ENCODE measurements around the gene HMCN2.

The HMCN2 gene

DNA sequence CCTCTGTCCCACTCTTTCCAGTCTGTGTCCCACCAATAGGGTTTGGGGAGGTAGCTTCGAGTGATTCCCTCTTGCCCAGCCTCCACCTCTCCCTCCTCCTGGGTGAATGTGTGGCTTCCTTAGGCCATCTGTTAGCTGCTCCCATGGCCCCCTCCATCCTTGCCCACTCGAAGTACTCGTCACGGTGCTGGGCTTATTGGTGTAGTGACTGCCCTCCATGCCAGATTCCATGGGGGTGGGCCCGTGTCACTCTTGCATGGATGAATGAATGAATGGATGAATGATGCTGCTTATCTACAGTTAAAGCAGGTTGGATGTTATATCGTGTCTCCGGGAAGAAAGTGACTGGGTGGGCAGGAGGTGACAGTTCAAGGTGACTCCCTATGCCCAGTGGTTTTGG, 19.1 kb downstream of the HMCN2 start:
- TF ChIP-seq TEAD4 (IDR thresholded peaks at IDR 0.05) (no peak), FOXM1 (IDR thresholded peaks at IDR 0.05; ENCODE audit: borderline replicate concordance, low read depth) (no peak), RAD21 (IDR thresholded peaks at IDR 0.05; ENCODE audit: low read depth) (no peak), EGR1 (IDR thresholded peaks at IDR 0.05) (no peak), TCF12 (IDR thresholded peaks at IDR 0.05; ENCODE audit: low read depth) (no peak), EP300 (IDR thresholded peaks at IDR 0.05; ENCODE audit: borderline replicate concordance) (no peak), NFIC (IDR thresholded peaks at IDR 0.05) (no peak), ZBTB7A (IDR thresholded peaks at IDR 0.05; ENCODE audit: low read depth) (no peak), CEBPB (IDR thresholded peaks at IDR 0.05) (no peak), YY1 (IDR thresholded peaks at IDR 0.05; ENCODE audit: low read depth) (no peak), CREB1 (IDR thresholded peaks at IDR 0.05; ENCODE audit: low read depth) (no peak), TAF1 (IDR thresholded peaks at IDR 0.05; ENCODE audit: low read depth) (no peak)
- TF ChIP-seq, protein P1, sequence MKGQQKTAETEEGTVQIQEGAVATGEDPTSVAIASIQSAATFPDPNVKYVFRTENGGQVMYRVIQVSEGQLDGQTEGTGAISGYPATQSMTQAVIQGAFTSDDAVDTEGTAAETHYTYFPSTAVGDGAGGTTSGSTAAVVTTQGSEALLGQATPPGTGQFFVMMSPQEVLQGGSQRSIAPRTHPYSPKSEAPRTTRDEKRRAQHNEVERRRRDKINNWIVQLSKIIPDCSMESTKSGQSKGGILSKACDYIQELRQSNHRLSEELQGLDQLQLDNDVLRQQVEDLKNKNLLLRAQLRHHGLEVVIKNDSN (IDR thresholded peaks at IDR 0.05), result no peak
- TF ChIP-seq, protein P2, sequence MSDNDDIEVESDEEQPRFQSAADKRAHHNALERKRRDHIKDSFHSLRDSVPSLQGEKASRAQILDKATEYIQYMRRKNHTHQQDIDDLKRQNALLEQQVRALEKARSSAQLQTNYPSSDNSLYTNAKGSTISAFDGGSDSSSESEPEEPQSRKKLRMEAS (IDR thresholded peaks at IDR 0.05), result no peak
- TF ChIP-seq, protein P3, sequence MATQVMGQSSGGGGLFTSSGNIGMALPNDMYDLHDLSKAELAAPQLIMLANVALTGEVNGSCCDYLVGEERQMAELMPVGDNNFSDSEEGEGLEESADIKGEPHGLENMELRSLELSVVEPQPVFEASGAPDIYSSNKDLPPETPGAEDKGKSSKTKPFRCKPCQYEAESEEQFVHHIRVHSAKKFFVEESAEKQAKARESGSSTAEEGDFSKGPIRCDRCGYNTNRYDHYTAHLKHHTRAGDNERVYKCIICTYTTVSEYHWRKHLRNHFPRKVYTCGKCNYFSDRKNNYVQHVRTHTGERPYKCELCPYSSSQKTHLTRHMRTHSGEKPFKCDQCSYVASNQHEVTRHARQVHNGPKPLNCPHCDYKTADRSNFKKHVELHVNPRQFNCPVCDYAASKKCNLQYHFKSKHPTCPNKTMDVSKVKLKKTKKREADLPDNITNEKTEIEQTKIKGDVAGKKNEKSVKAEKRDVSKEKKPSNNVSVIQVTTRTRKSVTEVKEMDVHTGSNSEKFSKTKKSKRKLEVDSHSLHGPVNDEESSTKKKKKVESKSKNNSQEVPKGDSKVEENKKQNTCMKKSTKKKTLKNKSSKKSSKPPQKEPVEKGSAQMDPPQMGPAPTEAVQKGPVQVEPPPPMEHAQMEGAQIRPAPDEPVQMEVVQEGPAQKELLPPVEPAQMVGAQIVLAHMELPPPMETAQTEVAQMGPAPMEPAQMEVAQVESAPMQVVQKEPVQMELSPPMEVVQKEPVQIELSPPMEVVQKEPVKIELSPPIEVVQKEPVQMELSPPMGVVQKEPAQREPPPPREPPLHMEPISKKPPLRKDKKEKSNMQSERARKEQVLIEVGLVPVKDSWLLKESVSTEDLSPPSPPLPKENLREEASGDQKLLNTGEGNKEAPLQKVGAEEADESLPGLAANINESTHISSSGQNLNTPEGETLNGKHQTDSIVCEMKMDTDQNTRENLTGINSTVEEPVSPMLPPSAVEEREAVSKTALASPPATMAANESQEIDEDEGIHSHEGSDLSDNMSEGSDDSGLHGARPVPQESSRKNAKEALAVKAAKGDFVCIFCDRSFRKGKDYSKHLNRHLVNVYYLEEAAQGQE (IDR thresholded peaks at IDR 0.05; ENCODE audit: low read depth), result no peak

DNA sequence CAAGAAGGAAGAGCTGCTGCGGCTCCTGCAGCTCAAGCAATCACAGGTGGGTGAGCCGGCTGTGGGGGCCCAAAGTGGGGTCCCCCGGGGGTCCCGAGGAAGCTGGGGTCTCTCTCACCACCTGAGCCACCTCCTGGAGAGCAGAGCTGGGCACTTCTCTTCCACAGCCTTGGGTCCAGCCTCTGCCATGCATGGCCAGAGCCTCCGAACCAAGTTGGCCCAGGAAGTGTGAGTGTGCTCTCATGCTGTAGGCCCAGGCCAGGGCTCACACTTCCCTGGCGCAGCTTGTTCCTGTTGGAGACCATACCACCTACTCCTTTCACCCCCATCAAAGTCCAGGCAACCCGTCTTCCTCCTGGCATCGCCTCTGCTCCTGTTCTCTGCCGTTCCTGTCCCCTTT, 19.7 kb downstream of the HMCN2 start:
- TF ChIP-seq TAF1 (IDR thresholded peaks at IDR 0.05; ENCODE audit: low read depth) (no peak), FOXM1 (IDR thresholded peaks at IDR 0.05; ENCODE audit: borderline replicate concordance, low read depth) (no peak)

DNA sequence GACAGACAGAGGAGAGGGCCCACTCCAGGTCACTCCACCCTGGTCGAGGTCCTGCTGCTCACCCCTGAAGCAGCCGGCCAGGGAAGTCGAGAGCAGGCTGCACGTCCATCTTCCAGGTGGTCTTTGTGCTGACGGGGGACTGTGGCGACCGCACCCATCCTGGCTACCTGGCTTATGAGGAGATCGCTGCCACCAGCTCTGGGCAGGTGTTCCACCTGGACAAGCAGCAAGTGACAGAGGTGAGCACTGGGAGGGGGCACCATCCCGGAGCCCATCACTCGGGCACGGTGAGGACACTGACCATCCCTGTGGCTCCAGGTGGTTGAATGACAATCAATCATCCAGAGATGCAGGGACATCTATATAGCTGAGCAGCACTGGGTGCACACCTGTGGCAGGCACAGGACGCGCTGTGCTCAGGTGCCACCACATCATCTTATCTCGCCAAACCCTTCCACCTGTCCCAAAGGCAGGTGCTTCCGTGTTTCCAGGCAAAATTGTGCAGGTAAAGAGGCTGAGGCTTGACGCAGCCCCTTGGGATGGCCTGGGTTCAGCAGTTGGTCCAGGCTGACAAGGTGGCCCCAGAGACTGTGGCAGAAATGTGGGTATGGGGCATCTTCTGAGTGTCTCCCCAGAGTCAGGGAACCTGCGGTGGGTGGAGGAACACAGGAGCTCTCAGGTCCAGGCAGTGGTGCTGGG, 20.7 kb downstream of the HMCN2 start:
- TF ChIP-seq, protein P2 (IDR thresholded peaks at IDR 0.05), result no peak
- TF ChIP-seq EP300 (IDR thresholded peaks at IDR 0.05; ENCODE audit: borderline replicate concordance) (no peak), CREB1 (IDR thresholded peaks at IDR 0.05; ENCODE audit: low read depth) (no peak), NFIC (IDR thresholded peaks at IDR 0.05) (no peak), ZBTB7A (IDR thresholded peaks at IDR 0.05; ENCODE audit: low read depth) (no peak), EGR1 (IDR thresholded peaks at IDR 0.05) (no peak)
- TF ChIP-seq, protein P1 (IDR thresholded peaks at IDR 0.05), result no peak

GRCh38 chr9:130286781-130287428, 21.3 kb downstream of the HMCN2 start:
- TF ChIP-seq, protein P2 (IDR thresholded peaks at IDR 0.05), result no peak
- TF ChIP-seq EP300 (IDR thresholded peaks at IDR 0.05; ENCODE audit: borderline replicate concordance), result no peak
- no peak for TF ChIP-seq TEAD4 (IDR thresholded peaks at IDR 0.05)
- TF ChIP-seq NFIC (IDR thresholded peaks at IDR 0.05), result no peak
- TF ChIP-seq, protein P1 (IDR thresholded peaks at IDR 0.05), result no peak
- TF ChIP-seq, protein P3 (IDR thresholded peaks at IDR 0.05; ENCODE audit: low read depth), result no peak
- no peak for TF ChIP-seq TAF1 (IDR thresholded peaks at IDR 0.05; ENCODE audit: low read depth)
- TF ChIP-seq EGR1 (IDR thresholded peaks at IDR 0.05), result no peak
- no peak for TF ChIP-seq CEBPB (IDR thresholded peaks at IDR 0.05)
- TF ChIP-seq TCF12 (IDR thresholded peaks at IDR 0.05; ENCODE audit: low read depth), result no peak
- TF ChIP-seq YY1 (IDR thresholded peaks at IDR 0.05; ENCODE audit: low read depth), result no peak
- TF ChIP-seq ZBTB7A (IDR thresholded peaks at IDR 0.05; ENCODE audit: low read depth), result no peak
- no peak for TF ChIP-seq RAD21 (IDR thresholded peaks at IDR 0.05; ENCODE audit: low read depth)
- no peak for TF ChIP-seq FOXM1 (IDR thresholded peaks at IDR 0.05; ENCODE audit: borderline replicate concordance, low read depth)
- no peak for TF ChIP-seq CREB1 (IDR thresholded peaks at IDR 0.05; ENCODE audit: low read depth)

DNA sequence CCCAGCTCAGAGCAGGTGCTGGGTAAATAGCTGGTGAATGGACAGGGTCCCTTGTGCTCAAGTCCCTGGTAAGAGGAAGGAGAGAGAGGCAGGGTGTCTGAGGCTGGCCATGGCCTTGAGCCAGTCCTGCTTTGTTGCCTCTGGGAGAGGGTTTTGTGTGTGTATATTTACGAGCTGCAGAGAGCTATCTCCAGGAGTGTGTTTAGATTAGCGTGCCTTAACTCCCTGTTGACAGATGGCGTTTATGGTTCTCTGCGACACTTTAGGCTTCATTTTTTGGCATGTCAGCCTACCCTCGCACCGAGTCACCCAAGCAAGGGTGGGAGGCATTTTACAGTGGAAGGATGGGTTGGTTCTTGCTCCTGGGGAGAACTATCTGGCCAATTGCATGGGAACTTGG, 22.2 kb downstream of the HMCN2 start:
- TF ChIP-seq CEBPB (IDR thresholded peaks at IDR 0.05), result no peak
- no peak for TF ChIP-seq TEAD4 (IDR thresholded peaks at IDR 0.05)
- TF ChIP-seq TAF1 (IDR thresholded peaks at IDR 0.05; ENCODE audit: low read depth), result no peak
- no peak for TF ChIP-seq EGR1 (IDR thresholded peaks at IDR 0.05)
- TF ChIP-seq FOXM1 (IDR thresholded peaks at IDR 0.05; ENCODE audit: borderline replicate concordance, low read depth), result no peak
- TF ChIP-seq RAD21 (IDR thresholded peaks at IDR 0.05; ENCODE audit: low read depth), result no peak
- TF ChIP-seq TCF12 (IDR thresholded peaks at IDR 0.05; ENCODE audit: low read depth), result no peak
- no peak for TF ChIP-seq YY1 (IDR thresholded peaks at IDR 0.05; ENCODE audit: low read depth)
- TF ChIP-seq, protein P1 (IDR thresholded peaks at IDR 0.05), result no peak
- no peak for TF ChIP-seq NFIC (IDR thresholded peaks at IDR 0.05)
- TF ChIP-seq, protein P3 (IDR thresholded peaks at IDR 0.05; ENCODE audit: low read depth), result no peak
